Skeletal muscle tissue (tissue), 4 donors: ENCODE results near the gene LRFN3. TPM values are rescaled to one million over a fixed set of nuclear protein-coding genes. Genes with fewer than 3 reads are reported as not detected.
A peak's percentile ranks its signal among the peaks of the same experiment; 100 is the strongest.

Experiments
- H3K27ac ChIP-seq: one replicate; pipeline ENCODE4 v1.7.0; 2013; ENCODE audit warnings: mild to moderate bottlenecking, low read depth, low read length, inconsistent platforms
- H3K27me3 ChIP-seq, 3 donors: one replicate each; pipeline ENCODE4 v1.7.0; 2013; ENCODE audit warnings: low read length in 3 of 3; ENCODE audit not compliant: control insufficient read depth in 3 of 3, insufficient read depth in 3 of 3
- H3K36me3 ChIP-seq, 3 donors: one replicate each; pipeline ENCODE4 v1.7.0; 2013; ENCODE audit warnings: low read length in 3 of 3; ENCODE audit not compliant: control insufficient read depth in 3 of 3, insufficient read depth in 3 of 3
- H3K4me1 ChIP-seq, 3 donors: one replicate each; pipeline ENCODE4 v1.7.0; 2013; ENCODE audit warnings: low read length in 3 of 3, mild to moderate bottlenecking in 3 of 3; ENCODE audit not compliant: control insufficient read depth in 3 of 3, insufficient read depth in 3 of 3
- H3K4me3 ChIP-seq, 3 donors: one replicate each; pipeline ENCODE4 v1.7.0; 2013; ENCODE audit warnings: low read length in 3 of 3
- H3K9ac ChIP-seq, 3 donors: one replicate each; pipeline ENCODE4 v1.7.0; 2013; ENCODE audit warnings: low read length in 3 of 3, mild to moderate bottlenecking in 3 of 3, moderate library complexity in 2 of 3, low read depth in 1 of 3
- H3K9me3 ChIP-seq, 3 donors: one replicate each; pipeline ENCODE4 v1.7.0; 2013; ENCODE audit warnings: low read length in 3 of 3; ENCODE audit not compliant: control insufficient read depth in 3 of 3
- total RNA-seq: library from RNA; depleted of rRNA; stranded (reverse); fragments of >200 nt; gene quantifications from one replicate; pipeline ENCODE4 v1.2.3, GENCODE V29; 2014
- donor health status: Osteomylitis.

LRFN3 gene
- total RNA-seq, 1 donor from 2014 or later = 0.52 TPM

GRCh38 chr19:35986664-35987570, 50.7 kb downstream of the LRFN3 start:
- Histone ChIP-seq H3K27me3 (peaks cover 31 to 61% (median 38%) of the 10 kb centered on the region in 3 donors), H3K36me3 (no peaks in the 10 kb centered on the region), H3K4me1 (no peaks in the 10 kb centered on the region), H3K27ac (no peak overlapping the region), H3K4me3 (no peak overlapping the region), H3K9ac (peak overlapping the region in 1 of 3 donors; percentile 40), H3K9me3 (no peaks in the 10 kb centered on the region)

GRCh38 chr19:35987571-35987896, 51.4 kb downstream of the LRFN3 start:
- Histone ChIP-seq H3K36me3 (no peaks in the 10 kb centered on the region), H3K4me1 (no peaks in the 10 kb centered on the region), H3K9me3 (no peaks in the 10 kb centered on the region), H3K9ac (no peak overlapping the region), H3K27ac (no peak overlapping the region), H3K27me3 (peaks cover 31 to 56% (median 35%) of the 10 kb centered on the region in 3 donors), H3K4me3 (no peak overlapping the region)

DNA sequence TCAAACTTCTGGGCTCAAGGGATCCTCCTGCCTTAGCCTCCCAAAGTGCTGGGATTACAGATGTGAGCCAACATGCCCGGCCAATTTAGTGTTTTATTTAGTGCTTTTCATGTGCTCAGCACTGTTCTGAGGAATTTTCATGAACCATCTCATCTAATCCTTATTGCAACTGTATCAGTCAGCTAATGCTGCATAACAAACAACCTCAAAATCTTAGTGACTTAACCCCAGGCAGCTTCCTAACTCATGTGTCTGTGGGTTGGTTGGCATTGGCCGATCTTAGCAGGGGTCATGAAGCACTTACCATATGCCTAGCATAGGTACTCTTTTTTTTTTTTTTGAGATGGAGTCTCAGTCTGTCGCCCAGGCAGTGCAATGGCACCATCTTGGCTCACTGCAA, 52.6 kb downstream of the LRFN3 start:
- no peak overlapping the region for H3K27ac ChIP-seq
- H3K27me3 ChIP-seq = peaks cover 24 to 47% (median 31%) of the 10 kb centered on the region in 3 donors
- no peaks in the 10 kb centered on the region for H3K9me3 ChIP-seq
- H3K9ac ChIP-seq = no peak overlapping the region
- no peak overlapping the region for H3K4me3 ChIP-seq
- H3K4me1 ChIP-seq = peaks cover 0 to 1% (median under 1%) of the 10 kb centered on the region in 3 donors
- H3K36me3 ChIP-seq = no peaks in the 10 kb centered on the region

- Histone ChIP-seq H3K9me3 (no peaks in the 10 kb centered on the region), H3K27ac (no peak overlapping the region), H3K36me3 (no peaks in the 10 kb centered on the region), H3K4me3 (no peak overlapping the region), H3K9ac (no peak overlapping the region), H3K4me1 (peaks cover 4 to 8% (median 7%) of the 10 kb centered on the region in 3 donors), H3K27me3 (peaks cover 18 to 34% (median 19%) of the 10 kb centered on the region in 3 donors)
Measured at GRCh38 chr19:35990156-35990555, 54.0 kb downstream of the LRFN3 start.

DNA sequence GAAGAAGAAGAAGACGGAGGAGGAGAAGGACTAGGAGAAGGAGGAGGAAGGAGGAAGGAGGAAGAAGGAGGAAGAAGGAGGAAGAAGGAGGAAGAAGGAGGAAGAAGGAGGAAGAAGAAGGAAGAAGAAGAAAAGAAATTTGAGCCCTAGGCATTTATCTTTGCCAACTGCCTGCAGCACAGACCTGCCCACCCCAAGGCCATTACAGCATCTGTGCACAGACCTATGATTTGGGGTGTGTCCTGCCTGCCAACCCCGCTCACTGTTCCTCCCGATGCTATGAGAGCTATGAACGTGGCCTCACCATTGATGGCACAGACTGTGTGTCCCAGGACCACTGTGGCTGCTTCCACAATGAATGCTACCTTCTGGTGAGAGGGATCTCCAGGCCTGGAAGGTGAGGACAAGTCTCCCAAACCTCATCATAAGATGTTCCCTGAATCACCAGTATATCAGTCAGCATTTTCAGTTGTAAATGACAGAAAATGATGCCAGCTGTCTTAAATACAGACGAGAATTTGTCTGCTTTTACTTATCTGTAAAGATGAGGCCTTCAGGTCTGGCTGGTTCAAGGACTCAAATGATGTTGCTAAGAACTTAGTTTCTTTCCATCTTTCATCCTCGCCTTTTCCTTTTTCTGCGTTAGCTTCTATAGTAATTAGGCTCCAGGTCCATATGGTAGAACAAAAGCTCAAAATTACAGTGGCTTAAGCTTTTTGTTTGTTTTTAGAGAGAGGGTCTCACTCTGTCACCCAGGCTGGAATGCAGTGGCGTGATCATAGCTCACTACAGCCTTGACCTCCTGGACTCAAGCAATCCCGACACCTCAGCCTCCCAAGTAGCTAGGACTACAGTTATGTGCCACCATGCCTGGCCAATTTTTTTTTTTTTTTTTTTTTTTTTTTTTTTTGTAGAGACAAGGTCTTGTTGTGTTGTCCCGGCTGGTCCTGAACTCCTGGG, 54.9 kb downstream of the LRFN3 start:
- Histone ChIP-seq H3K9ac (no peak overlapping the region), H3K27me3 (peaks cover 9 to 26% (median 12%) of the 10 kb centered on the region in 3 donors), H3K36me3 (no peaks in the 10 kb centered on the region), H3K4me1 (peaks cover 10 to 16% (median 13%) of the 10 kb centered on the region in 3 donors), H3K9me3 (no peaks in the 10 kb centered on the region), H3K27ac (no peak overlapping the region), H3K4me3 (no peak overlapping the region)

DNA sequence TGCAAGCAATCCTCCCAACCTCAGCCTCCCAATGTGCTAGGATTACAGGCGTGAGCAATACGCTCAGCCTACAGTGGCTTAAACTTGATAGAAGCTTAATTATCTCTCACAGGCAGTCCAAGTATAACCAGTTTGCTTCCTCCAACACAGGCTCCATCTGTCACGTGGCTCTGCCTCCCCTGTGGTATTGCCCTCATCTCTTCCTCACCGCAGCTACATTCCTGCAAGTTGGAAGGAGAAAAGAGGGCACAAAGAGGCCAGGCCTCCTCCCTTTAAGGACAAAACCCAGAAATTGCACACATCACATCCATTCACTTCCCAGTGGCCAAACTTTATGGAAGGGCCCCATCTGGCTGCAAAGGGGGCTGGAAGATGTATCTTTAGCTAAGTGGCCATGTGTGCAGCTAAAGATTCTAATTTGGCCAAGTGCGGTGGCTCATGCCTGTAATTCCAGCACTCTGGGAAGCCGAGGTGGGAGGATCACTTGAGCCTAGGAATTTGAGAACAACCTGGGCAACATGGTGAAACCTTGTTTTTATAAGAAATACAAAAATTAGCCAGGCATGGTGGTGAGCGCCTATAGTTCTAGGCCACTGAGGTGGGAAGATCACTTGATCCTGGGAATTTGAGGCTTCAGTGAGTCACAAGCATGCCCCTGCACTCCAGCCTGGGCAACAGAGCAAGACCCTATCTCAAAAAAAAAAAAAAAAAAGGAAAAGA, 55.7 kb downstream of the LRFN3 start:
- Histone ChIP-seq H3K9me3 (no peaks in the 10 kb centered on the region), H3K4me3 (no peak overlapping the region), H3K27ac (no peak overlapping the region), H3K36me3 (no peaks in the 10 kb centered on the region), H3K27me3 (peaks cover under 1 to 17% (median 6%) of the 10 kb centered on the region in 3 donors), H3K4me1 (peaks cover 18 to 24% (median 21%) of the 10 kb centered on the region in 3 donors), H3K9ac (no peak overlapping the region)

- H3K9me3 ChIP-seq = no peaks in the 10 kb centered on the region
- H3K4me3 ChIP-seq = no peak overlapping the region
- peaks cover 18 to 25% (median 21%) of the 10 kb centered on the region in 3 donors for H3K4me1 ChIP-seq
- H3K27ac ChIP-seq = no peak overlapping the region
- peaks cover 0 to 2% (median 1%) of the 10 kb centered on the region in 3 donors for H3K36me3 ChIP-seq
- H3K27me3 ChIP-seq = peaks cover 0 to 12% (median 6%) of the 10 kb centered on the region in 3 donors
- H3K9ac ChIP-seq = no peak overlapping the region
Measured at GRCh38 chr19:35992907-35993765, 57.0 kb downstream of the LRFN3 start.

GRCh38 chr19:35993923-35994598, 57.9 kb downstream of the LRFN3 start:
- Histone ChIP-seq H3K9ac (peak overlapping the region; percentile 61 to 95 (median 92)), H3K4me1 (peaks cover 20 to 28% (median 21%) of the 10 kb centered on the region in 3 donors), H3K9me3 (no peaks in the 10 kb centered on the region), H3K27me3 (peaks cover 0 to 4% (median 0%) of the 10 kb centered on the region in 3 donors), H3K4me3 (peak overlapping the region; percentile 93 to 96 (median 95)), H3K36me3 (peaks cover 0 to 10% (median 1%) of the 10 kb centered on the region in 3 donors), H3K27ac (no peak overlapping the region)
